ENCODE measurements around the gene CA5A.
"Not testable (repeated sequence)": the region's sequence is repeated elsewhere in the genome, so short reads cannot be mapped to it uniquely, and the experiment has no call there.

DNA sequence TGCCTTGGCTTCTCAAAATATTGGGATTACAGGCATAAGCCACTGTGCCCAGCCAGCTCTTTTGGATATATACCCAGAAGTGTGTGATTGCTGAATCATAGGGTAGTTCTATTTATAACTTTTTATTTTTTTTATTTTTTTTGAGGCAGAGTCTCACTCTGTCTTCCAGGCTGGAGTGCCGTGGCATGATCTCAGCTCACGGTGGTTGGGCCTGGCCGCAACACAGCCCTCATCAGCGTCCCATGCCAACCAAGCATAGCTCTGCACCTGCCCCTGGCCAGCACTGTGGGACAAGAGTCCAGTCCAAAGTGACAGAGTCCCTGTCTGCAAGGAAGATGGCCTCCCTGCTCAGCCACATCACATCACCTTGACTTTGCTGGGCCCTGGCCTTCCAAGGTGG, 42.3 kb downstream of the CA5A start:
- TF ChIP-seq, protein P1, sequence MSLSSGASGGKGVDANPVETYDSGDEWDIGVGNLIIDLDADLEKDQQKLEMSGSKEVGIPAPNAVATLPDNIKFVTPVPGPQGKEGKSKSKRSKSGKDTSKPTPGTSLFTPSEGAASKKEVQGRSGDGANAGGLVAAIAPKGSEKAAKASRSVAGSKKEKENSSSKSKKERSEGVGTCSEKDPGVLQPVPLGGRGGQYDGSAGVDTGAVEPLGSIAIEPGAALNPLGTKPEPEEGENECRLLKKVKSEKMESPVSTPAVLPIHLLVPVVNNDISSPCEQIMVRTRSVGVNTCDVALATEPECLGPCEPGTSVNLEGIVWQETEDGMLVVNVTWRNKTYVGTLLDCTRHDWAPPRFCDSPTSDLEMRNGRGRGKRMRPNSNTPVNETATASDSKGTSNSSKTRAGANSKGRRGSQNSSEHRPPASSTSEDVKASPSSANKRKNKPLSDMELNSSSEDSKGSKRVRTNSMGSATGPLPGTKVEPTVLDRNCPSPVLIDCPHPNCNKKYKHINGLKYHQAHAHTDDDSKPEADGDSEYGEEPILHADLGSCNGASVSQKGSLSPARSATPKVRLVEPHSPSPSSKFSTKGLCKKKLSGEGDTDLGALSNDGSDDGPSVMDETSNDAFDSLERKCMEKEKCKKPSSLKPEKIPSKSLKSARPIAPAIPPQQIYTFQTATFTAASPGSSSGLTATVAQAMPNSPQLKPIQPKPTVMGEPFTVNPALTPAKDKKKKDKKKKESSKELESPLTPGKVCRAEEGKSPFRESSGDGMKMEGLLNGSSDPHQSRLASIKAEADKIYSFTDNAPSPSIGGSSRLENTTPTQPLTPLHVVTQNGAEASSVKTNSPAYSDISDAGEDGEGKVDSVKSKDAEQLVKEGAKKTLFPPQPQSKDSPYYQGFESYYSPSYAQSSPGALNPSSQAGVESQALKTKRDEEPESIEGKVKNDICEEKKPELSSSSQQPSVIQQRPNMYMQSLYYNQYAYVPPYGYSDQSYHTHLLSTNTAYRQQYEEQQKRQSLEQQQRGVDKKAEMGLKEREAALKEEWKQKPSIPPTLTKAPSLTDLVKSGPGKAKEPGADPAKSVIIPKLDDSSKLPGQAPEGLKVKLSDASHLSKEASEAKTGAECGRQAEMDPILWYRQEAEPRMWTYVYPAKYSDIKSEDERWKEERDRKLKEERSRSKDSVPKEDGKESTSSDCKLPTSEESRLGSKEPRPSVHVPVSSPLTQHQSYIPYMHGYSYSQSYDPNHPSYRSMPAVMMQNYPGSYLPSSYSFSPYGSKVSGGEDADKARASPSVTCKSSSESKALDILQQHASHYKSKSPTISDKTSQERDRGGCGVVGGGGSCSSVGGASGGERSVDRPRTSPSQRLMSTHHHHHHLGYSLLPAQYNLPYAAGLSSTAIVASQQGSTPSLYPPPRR (CRISPR knock-in tag; IDR thresholded peaks at IDR 0.05; ENCODE audit: borderline replicate concordance), result not testable (repeated sequence)
- not testable (repeated sequence) for TF ChIP-seq ISX (CRISPR knock-in tag; conservative IDR thresholded peaks at IDR 0.05); EZH2 (conservative IDR thresholded peaks at IDR 0.05; ENCODE audit: low read depth, low read length); CEBPB (IDR thresholded peaks at IDR 0.05; ENCODE audit: borderline replicate concordance, low read depth, low read length); CREB1 (IDR thresholded peaks at IDR 0.05); CREB1 (CRISPR knock-in tag; IDR thresholded peaks at IDR 0.05); ZNF431 (CRISPR knock-in tag; IDR thresholded peaks at IDR 0.05; ENCODE audit: borderline replicate concordance, low read depth); SP1 (IDR thresholded peaks at IDR 0.05); SP1 (CRISPR knock-in tag; IDR thresholded peaks at IDR 0.05); RXRA (CRISPR knock-in tag; IDR thresholded peaks at IDR 0.05); U2AF1 (optimal IDR thresholded peaks at IDR 0.05; ENCODE audit: low read depth, low read length); KLF13 (CRISPR knock-in tag; IDR thresholded peaks at IDR 0.05)
- TF ChIP-seq, protein P2, sequence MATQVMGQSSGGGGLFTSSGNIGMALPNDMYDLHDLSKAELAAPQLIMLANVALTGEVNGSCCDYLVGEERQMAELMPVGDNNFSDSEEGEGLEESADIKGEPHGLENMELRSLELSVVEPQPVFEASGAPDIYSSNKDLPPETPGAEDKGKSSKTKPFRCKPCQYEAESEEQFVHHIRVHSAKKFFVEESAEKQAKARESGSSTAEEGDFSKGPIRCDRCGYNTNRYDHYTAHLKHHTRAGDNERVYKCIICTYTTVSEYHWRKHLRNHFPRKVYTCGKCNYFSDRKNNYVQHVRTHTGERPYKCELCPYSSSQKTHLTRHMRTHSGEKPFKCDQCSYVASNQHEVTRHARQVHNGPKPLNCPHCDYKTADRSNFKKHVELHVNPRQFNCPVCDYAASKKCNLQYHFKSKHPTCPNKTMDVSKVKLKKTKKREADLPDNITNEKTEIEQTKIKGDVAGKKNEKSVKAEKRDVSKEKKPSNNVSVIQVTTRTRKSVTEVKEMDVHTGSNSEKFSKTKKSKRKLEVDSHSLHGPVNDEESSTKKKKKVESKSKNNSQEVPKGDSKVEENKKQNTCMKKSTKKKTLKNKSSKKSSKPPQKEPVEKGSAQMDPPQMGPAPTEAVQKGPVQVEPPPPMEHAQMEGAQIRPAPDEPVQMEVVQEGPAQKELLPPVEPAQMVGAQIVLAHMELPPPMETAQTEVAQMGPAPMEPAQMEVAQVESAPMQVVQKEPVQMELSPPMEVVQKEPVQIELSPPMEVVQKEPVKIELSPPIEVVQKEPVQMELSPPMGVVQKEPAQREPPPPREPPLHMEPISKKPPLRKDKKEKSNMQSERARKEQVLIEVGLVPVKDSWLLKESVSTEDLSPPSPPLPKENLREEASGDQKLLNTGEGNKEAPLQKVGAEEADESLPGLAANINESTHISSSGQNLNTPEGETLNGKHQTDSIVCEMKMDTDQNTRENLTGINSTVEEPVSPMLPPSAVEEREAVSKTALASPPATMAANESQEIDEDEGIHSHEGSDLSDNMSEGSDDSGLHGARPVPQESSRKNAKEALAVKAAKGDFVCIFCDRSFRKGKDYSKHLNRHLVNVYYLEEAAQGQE (IDR thresholded peaks at IDR 0.05; ENCODE audit: borderline replicate concordance in 1 of 2, low read depth in 1 of 2, low read length in 2 of 2), result not testable (repeated sequence)
- TF ChIP-seq, protein P3, sequence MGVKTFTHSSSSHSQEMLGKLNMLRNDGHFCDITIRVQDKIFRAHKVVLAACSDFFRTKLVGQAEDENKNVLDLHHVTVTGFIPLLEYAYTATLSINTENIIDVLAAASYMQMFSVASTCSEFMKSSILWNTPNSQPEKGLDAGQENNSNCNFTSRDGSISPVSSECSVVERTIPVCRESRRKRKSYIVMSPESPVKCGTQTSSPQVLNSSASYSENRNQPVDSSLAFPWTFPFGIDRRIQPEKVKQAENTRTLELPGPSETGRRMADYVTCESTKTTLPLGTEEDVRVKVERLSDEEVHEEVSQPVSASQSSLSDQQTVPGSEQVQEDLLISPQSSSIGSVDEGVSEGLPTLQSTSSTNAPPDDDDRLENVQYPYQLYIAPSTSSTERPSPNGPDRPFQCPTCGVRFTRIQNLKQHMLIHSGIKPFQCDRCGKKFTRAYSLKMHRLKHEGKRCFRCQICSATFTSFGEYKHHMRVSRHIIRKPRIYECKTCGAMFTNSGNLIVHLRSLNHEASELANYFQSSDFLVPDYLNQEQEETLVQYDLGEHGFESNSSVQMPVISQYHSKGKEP (CRISPR knock-in tag; IDR thresholded peaks at IDR 0.05), result not testable (repeated sequence)
- TF ChIP-seq, protein P4, sequence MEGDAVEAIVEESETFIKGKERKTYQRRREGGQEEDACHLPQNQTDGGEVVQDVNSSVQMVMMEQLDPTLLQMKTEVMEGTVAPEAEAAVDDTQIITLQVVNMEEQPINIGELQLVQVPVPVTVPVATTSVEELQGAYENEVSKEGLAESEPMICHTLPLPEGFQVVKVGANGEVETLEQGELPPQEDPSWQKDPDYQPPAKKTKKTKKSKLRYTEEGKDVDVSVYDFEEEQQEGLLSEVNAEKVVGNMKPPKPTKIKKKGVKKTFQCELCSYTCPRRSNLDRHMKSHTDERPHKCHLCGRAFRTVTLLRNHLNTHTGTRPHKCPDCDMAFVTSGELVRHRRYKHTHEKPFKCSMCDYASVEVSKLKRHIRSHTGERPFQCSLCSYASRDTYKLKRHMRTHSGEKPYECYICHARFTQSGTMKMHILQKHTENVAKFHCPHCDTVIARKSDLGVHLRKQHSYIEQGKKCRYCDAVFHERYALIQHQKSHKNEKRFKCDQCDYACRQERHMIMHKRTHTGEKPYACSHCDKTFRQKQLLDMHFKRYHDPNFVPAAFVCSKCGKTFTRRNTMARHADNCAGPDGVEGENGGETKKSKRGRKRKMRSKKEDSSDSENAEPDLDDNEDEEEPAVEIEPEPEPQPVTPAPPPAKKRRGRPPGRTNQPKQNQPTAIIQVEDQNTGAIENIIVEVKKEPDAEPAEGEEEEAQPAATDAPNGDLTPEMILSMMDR (CRISPR knock-in tag; IDR thresholded peaks at IDR 0.05), result not testable (repeated sequence)
